Measurements from ENCODE around the gene WDR43. TPM values are rescaled to one million over a fixed set of nuclear protein-coding genes. Genes with fewer than 3 reads are reported as not detected.

The WDR43 gene
- total and polyA plus RNA-seq, 4 donors, result 11.1 to 43.1 (median 17.5) TPM

DNA sequence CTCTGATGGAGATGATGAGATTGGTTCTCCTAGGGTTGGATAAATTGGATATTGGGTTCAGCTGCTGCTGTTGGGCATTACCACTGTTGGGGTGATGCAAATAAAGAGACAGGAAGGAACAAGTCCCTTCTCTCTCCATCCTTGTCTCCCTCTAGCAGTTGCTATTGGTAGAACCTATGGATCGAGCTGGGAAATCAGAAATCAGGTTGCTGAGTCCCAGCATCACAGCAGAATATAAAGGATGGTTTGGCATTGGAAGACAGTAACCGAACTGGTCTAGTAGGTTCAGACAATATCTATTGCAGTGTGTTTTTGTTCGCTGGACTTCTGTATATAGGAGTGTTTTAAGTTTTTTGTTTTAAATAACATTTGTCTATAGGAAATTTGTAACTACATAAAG lies 8.1 kb downstream of the WDR43 start:
- WGBS, result 90% methylated on average over 3 of the region's 3 CpGs
- no peak for TF ChIP-seq TAF1 (conservative IDR thresholded peaks at IDR 0.05)
- TF ChIP-seq, protein P1, sequence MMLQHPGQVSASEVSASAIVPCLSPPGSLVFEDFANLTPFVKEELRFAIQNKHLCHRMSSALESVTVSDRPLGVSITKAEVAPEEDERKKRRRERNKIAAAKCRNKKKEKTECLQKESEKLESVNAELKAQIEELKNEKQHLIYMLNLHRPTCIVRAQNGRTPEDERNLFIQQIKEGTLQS (IDR thresholded peaks at IDR 0.05), result no peak
- no peak for TF ChIP-seq NR2F2 (IDR thresholded peaks at IDR 0.05)
- TF ChIP-seq RAD21 (IDR thresholded peaks at IDR 0.05), result no peak
- Histone ChIP-seq H3K9ac (ENCODE audit: low read depth in 1 of 2, low read length in 2 of 2) (no peak overlapping the region), H3K36me3 (ENCODE audit: control insufficient read depth in 4 of 4, insufficient read depth in 3 of 4, low read depth in 1 of 4, low read length in 3 of 4) (peaks cover 8 to 25% (median 17%) of the 10 kb centered on the region in 4 donors), H3K4me3 (ENCODE audit: low read depth in 1 of 3, low read length in 3 of 3) (no peak overlapping the region), H3K4me1 (ENCODE audit: control insufficient read depth in 4 of 4, insufficient read depth in 4 of 4, low read length in 3 of 4) (peaks cover 5 to 29% (median 23%) of the 10 kb centered on the region in 4 donors), H3K27ac (ENCODE audit: low read depth in 1 of 2, low read length in 2 of 2) (no peak overlapping the region), H3K9me3 (ENCODE audit: control insufficient read depth in 4 of 4, low read length in 3 of 4) (no peaks in the 10 kb centered on the region), H3K27me3 (ENCODE audit: control insufficient read depth in 4 of 4, insufficient read depth in 4 of 4, low read length in 3 of 4) (no peaks in the 10 kb centered on the region)
- no peak for DNase-seq (ENCODE audit: low spot score)

DNA sequence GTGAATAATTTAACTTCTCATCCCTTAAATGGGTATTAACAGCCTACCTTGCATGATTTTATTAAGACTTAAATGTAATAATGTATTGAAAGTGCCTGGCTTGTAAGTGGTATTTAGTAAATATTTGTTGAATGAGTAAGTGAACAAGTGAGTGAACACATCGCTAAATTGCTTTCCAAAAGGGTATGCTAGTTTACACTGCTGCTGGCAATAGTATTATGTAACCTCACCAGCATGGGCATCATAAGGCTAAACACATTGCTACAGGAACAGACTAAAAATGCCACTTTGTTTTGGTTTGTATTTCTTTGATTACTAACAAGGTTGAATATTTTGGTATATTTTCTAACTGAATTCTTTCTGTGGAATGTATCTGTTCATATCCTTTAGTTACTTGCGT lies 9.8 kb downstream of the WDR43 start:
- 66% methylated on average over 2 of the region's 2 CpGs for WGBS
- no peak for DNase-seq (ENCODE audit: low spot score)
- Histone ChIP-seq H3K4me3 (ENCODE audit: low read depth in 1 of 3, low read length in 3 of 3) (no peak overlapping the region), H3K9ac (ENCODE audit: low read depth in 1 of 2, low read length in 2 of 2) (no peak overlapping the region), H3K27ac (ENCODE audit: low read depth in 1 of 2, low read length in 2 of 2) (no peak overlapping the region), H3K4me1 (ENCODE audit: control insufficient read depth in 4 of 4, insufficient read depth in 4 of 4, low read length in 3 of 4) (peaks cover 0 to 12% (median 6%) of the 10 kb centered on the region in 4 donors), H3K27me3 (ENCODE audit: control insufficient read depth in 4 of 4, insufficient read depth in 4 of 4, low read length in 3 of 4) (no peaks in the 10 kb centered on the region), H3K9me3 (ENCODE audit: control insufficient read depth in 4 of 4, low read length in 3 of 4) (no peaks in the 10 kb centered on the region), H3K36me3 (ENCODE audit: control insufficient read depth in 4 of 4, insufficient read depth in 3 of 4, low read depth in 1 of 4, low read length in 3 of 4) (peaks cover 8 to 39% (median 23%) of the 10 kb centered on the region in 4 donors)
- TF ChIP-seq, protein P2, sequence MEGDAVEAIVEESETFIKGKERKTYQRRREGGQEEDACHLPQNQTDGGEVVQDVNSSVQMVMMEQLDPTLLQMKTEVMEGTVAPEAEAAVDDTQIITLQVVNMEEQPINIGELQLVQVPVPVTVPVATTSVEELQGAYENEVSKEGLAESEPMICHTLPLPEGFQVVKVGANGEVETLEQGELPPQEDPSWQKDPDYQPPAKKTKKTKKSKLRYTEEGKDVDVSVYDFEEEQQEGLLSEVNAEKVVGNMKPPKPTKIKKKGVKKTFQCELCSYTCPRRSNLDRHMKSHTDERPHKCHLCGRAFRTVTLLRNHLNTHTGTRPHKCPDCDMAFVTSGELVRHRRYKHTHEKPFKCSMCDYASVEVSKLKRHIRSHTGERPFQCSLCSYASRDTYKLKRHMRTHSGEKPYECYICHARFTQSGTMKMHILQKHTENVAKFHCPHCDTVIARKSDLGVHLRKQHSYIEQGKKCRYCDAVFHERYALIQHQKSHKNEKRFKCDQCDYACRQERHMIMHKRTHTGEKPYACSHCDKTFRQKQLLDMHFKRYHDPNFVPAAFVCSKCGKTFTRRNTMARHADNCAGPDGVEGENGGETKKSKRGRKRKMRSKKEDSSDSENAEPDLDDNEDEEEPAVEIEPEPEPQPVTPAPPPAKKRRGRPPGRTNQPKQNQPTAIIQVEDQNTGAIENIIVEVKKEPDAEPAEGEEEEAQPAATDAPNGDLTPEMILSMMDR (IDR thresholded peaks at IDR 0.05; ENCODE audit: low read depth, low read length, missing input control), result no peak
- TF ChIP-seq NR2F2 (IDR thresholded peaks at IDR 0.05) (no peak), RAD21 (IDR thresholded peaks at IDR 0.05) (no peak), HNF4A (conservative IDR thresholded peaks at IDR 0.05) (no peak), FOXA1 (IDR thresholded peaks at IDR 0.05) (no peak), FOXA2 (IDR thresholded peaks at IDR 0.05) (no peak), JUND (IDR thresholded peaks at IDR 0.05) (no peak), YY1 (IDR thresholded peaks at IDR 0.05) (no peak), GABPA (IDR thresholded peaks at IDR 0.05 in 1 of 2, conservative IDR thresholded peaks at IDR 0.05 in 1 of 2) (no peak), EGR1 (IDR thresholded peaks at IDR 0.05; ENCODE audit: low read depth in 2 of 2) (no peak), HNF4G (IDR thresholded peaks at IDR 0.05) (no peak), SP1 (IDR thresholded peaks at IDR 0.05) (no peak)
- TF ChIP-seq, protein P3, sequence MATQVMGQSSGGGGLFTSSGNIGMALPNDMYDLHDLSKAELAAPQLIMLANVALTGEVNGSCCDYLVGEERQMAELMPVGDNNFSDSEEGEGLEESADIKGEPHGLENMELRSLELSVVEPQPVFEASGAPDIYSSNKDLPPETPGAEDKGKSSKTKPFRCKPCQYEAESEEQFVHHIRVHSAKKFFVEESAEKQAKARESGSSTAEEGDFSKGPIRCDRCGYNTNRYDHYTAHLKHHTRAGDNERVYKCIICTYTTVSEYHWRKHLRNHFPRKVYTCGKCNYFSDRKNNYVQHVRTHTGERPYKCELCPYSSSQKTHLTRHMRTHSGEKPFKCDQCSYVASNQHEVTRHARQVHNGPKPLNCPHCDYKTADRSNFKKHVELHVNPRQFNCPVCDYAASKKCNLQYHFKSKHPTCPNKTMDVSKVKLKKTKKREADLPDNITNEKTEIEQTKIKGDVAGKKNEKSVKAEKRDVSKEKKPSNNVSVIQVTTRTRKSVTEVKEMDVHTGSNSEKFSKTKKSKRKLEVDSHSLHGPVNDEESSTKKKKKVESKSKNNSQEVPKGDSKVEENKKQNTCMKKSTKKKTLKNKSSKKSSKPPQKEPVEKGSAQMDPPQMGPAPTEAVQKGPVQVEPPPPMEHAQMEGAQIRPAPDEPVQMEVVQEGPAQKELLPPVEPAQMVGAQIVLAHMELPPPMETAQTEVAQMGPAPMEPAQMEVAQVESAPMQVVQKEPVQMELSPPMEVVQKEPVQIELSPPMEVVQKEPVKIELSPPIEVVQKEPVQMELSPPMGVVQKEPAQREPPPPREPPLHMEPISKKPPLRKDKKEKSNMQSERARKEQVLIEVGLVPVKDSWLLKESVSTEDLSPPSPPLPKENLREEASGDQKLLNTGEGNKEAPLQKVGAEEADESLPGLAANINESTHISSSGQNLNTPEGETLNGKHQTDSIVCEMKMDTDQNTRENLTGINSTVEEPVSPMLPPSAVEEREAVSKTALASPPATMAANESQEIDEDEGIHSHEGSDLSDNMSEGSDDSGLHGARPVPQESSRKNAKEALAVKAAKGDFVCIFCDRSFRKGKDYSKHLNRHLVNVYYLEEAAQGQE (IDR thresholded peaks at IDR 0.05), result no peak
- TF ChIP-seq, protein P4, sequence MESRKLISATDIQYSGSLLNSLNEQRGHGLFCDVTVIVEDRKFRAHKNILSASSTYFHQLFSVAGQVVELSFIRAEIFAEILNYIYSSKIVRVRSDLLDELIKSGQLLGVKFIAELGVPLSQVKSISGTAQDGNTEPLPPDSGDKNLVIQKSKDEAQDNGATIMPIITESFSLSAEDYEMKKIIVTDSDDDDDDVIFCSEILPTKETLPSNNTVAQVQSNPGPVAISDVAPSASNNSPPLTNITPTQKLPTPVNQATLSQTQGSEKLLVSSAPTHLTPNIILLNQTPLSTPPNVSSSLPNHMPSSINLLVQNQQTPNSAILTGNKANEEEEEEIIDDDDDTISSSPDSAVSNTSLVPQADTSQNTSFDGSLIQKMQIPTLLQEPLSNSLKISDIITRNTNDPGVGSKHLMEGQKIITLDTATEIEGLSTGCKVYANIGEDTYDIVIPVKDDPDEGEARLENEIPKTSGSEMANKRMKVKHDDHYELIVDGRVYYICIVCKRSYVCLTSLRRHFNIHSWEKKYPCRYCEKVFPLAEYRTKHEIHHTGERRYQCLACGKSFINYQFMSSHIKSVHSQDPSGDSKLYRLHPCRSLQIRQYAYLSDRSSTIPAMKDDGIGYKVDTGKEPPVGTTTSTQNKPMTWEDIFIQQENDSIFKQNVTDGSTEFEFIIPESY (IDR thresholded peaks at IDR 0.05), result no peak
- TF ChIP-seq, protein P1 (IDR thresholded peaks at IDR 0.05), result no peak

Measured in liver (tissue), 9 donors.